Fibroblast of lung (primary cell): ENCODE measurements around the gene ACBD6. TPM values are rescaled to one million over a fixed set of nuclear protein-coding genes. Genes with fewer than 3 reads are reported as not detected.

Experiments used
- DNase-seq, 2 donors: peaks; one replicate each; pipeline versions ENCODE4 v3.0.0 to v3.0.0-alpha.2; 2010; ENCODE audit warnings: low read depth in 2 of 2
- H2AFZ ChIP-seq: 2 replicates; pipeline ENCODE4 v1.5.1; 2012; ENCODE audit warnings: low read length, control low read depth, inconsistent platforms
- H3K27ac ChIP-seq: 2 replicates; pipeline ENCODE4 v1.5.1; 2011; ENCODE audit warnings: low read length, control low read depth; ENCODE audit not compliant: insufficient read depth
- H3K27me3 ChIP-seq: 2 replicates; pipeline ENCODE4 v1.5.1; 2011; ENCODE audit warnings: mild to moderate bottlenecking, low read length; ENCODE audit not compliant: control insufficient read depth, insufficient read depth
- H3K36me3 ChIP-seq: 2 replicates; pipeline ENCODE4 v1.5.1; 2011; ENCODE audit warnings: low read length; ENCODE audit not compliant: control insufficient read depth, insufficient read depth
- H3K4me1 ChIP-seq: 2 replicates; pipeline ENCODE4 v1.5.1; 2011; ENCODE audit warnings: low read length; ENCODE audit not compliant: control insufficient read depth, insufficient read depth; ENCODE audit errors: extremely low read depth
- H3K4me2 ChIP-seq: 2 replicates; pipeline ENCODE4 v1.5.1; 2011; ENCODE audit warnings: low read length, control low read depth; ENCODE audit not compliant: insufficient read depth; ENCODE audit errors: extremely low read depth
- H3K4me3 ChIP-seq, 4 experiments: fragments of 200-600 bp in 1 of 4; sonication (generic) in 1 of 4; replicated peaks in 1 of 4; 2 replicates each; pipeline ENCODE4 v1.5.1; 2011 to 2016; ENCODE audit warnings: low read length in 4 of 4, low read depth in 3 of 4, mild to moderate bottlenecking in 3 of 4, control low read depth in 2 of 4, inconsistent platforms in 1 of 4, mixed read lengths in 1 of 4; ENCODE audit not compliant: insufficient read depth in 1 of 4; ENCODE audit errors: control extremely low read depth in 1 of 4
- H3K79me2 ChIP-seq: 2 replicates; pipeline ENCODE4 v1.5.1; 2012; ENCODE audit warnings: mild to moderate bottlenecking, low read length, inconsistent platforms; ENCODE audit not compliant: control insufficient read depth, insufficient read depth
- H3K9ac ChIP-seq: 2 replicates; pipeline ENCODE4 v1.5.1; 2011; ENCODE audit warnings: mild to moderate bottlenecking, low read length, control low read depth; ENCODE audit not compliant: insufficient read depth
- H3K9me3 ChIP-seq: 2 replicates; pipeline ENCODE4 v1.5.1; 2012; ENCODE audit warnings: low read depth, low read length; ENCODE audit not compliant: control insufficient read depth, insufficient read depth
- H4K20me1 ChIP-seq: 2 replicates; pipeline ENCODE4 v1.5.1; 2011; ENCODE audit warnings: low read length; ENCODE audit not compliant: control insufficient read depth, insufficient read depth; ENCODE audit errors: extremely low read depth
- EZH2 ChIP-seq: IDR thresholded peaks from 2 replicates; pipeline ENCODE4 v1.5.1; 2012; ENCODE audit warnings: low read length, control low read depth, mild to moderate bottlenecking; ENCODE audit errors: missing control alignments
- polyA plus RNA-seq, 2 donors: library from polyadenylated mRNA; depleted of rRNA in 1 of 2; stranded (reverse) in 1 of 2; unstranded in 1 of 2; fragments of >200 nt; gene quantifications; 2 replicates each; pipeline ENCODE4 v1.2.1, GENCODE V29; 2011 to 2012; ENCODE audit warnings: missing spikeins in 1 of 2
- total RNA-seq: library from RNA; depleted of rRNA; stranded (reverse); fragments of >200 nt; gene quantifications from 2 replicates; pipeline ENCODE4 v1.2.1, GENCODE V29; 2014
- TF ChIP-seq, protein P1 (sequence below), 2 donors: IDR thresholded peaks in 1 of 2; conservative IDR thresholded peaks in 1 of 2; 1 replicate in 1 of 2; 2 replicates in 1 of 2; pipeline ENCODE4 v1.5.1; 2011 to 2012; ENCODE audit warnings: low read length in 2 of 2, control low read depth in 1 of 2, inconsistent platforms in 1 of 2, low read depth in 1 of 2, mild to moderate bottlenecking in 1 of 2

The ACBD6 gene
- total and polyA plus RNA-seq, 2 donors (not counting 1 experiment from before 2014, with no cell fraction given): 63.4 to 78.7 TPM

DNA sequence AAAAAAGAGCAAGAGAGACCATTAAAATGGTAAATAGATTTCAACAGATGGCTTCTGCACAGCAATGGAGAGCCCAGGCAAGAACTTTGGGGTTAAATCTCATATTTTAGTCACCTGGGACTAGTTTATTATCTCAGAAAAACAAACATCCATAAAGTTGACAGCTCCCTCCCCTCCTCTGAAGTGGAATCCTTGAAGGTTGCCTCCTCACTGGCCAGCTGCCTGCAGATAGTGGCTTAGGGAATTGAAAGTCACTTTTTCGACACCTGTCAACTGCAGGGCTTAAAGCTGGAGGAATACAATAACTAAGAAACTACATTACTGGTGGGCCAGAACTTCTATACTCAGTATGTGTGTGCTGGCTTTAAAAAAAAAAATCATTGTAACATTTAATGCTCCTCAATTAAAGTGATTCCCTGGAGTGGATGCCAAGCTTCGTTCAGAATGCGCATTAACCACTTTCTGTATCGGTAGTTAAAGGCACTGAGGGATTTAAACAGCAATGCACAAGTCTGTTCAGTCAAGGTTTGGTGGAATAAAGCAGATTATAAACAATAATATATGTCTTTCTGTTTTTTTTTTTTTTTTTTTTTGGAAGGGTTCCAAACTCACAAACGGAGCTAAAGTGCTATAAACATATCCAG, 219.9 kb downstream of the ACBD6 start:
- no peaks in the 10 kb centered on the region for H4K20me1 ChIP-seq
- H3K79me2 ChIP-seq: no peaks in the 10 kb centered on the region
- TF ChIP-seq EZH2: no peak
- TF ChIP-seq, protein P1, sequence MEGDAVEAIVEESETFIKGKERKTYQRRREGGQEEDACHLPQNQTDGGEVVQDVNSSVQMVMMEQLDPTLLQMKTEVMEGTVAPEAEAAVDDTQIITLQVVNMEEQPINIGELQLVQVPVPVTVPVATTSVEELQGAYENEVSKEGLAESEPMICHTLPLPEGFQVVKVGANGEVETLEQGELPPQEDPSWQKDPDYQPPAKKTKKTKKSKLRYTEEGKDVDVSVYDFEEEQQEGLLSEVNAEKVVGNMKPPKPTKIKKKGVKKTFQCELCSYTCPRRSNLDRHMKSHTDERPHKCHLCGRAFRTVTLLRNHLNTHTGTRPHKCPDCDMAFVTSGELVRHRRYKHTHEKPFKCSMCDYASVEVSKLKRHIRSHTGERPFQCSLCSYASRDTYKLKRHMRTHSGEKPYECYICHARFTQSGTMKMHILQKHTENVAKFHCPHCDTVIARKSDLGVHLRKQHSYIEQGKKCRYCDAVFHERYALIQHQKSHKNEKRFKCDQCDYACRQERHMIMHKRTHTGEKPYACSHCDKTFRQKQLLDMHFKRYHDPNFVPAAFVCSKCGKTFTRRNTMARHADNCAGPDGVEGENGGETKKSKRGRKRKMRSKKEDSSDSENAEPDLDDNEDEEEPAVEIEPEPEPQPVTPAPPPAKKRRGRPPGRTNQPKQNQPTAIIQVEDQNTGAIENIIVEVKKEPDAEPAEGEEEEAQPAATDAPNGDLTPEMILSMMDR (conservative IDR thresholded peaks at IDR 0.05 in 1 of 2, IDR thresholded peaks at IDR 0.05 in 1 of 2; ENCODE audit: low read depth in 1 of 2, low read length in 2 of 2): no peak
- no peaks in the 10 kb centered on the region for H3K27me3 ChIP-seq
- H3K9ac ChIP-seq: no peak overlapping the region
- no peak overlapping the region for H3K4me3 ChIP-seq
- no peak overlapping the region for H3K4me2 ChIP-seq
- no peak overlapping the region for H2AFZ ChIP-seq
- H3K27ac ChIP-seq: no peak overlapping the region
- no peaks in the 10 kb centered on the region for H3K36me3 ChIP-seq
- H3K4me1 ChIP-seq: peaks cover 2% of the 10 kb centered on the region
- no peaks in the 10 kb centered on the region for H3K9me3 ChIP-seq
- DNase-seq: no peak

DNA sequence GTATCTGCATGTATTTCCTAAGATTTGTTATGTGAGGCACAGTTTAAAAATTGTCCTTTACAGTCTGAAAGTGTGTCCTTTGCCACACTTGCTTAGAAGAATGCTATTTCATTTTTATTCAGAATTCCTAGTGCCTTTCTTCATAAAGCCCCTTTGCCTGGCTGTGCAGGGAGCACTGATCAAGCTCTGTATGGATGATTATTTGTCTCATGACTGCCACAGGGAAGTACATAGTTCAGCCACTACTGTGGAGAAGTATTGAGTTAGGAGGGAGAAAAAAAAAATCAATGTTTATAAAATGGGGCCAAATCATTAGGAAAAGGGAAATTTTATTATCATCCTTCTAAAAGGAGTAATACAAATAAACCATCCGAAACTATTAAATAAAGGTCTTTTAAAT, 220.9 kb downstream of the ACBD6 start:
- DNase-seq: no peak
- no peaks in the 10 kb centered on the region for H3K9me3 ChIP-seq
- no peak overlapping the region for H2AFZ ChIP-seq
- no peak overlapping the region for H3K4me2 ChIP-seq
- no peaks in the 10 kb centered on the region for H3K36me3 ChIP-seq
- no peak for TF ChIP-seq EZH2
- TF ChIP-seq, protein P1 (conservative IDR thresholded peaks at IDR 0.05 in 1 of 2, IDR thresholded peaks at IDR 0.05 in 1 of 2; ENCODE audit: low read depth in 1 of 2, low read length in 2 of 2): no peak
- no peaks in the 10 kb centered on the region for H4K20me1 ChIP-seq
- H3K79me2 ChIP-seq: no peaks in the 10 kb centered on the region
- H3K27me3 ChIP-seq: no peaks in the 10 kb centered on the region
- no peak overlapping the region for H3K4me3 ChIP-seq
- no peak overlapping the region for H3K27ac ChIP-seq
- peaks cover 2% of the 10 kb centered on the region for H3K4me1 ChIP-seq
- H3K9ac ChIP-seq: no peak overlapping the region

DNA sequence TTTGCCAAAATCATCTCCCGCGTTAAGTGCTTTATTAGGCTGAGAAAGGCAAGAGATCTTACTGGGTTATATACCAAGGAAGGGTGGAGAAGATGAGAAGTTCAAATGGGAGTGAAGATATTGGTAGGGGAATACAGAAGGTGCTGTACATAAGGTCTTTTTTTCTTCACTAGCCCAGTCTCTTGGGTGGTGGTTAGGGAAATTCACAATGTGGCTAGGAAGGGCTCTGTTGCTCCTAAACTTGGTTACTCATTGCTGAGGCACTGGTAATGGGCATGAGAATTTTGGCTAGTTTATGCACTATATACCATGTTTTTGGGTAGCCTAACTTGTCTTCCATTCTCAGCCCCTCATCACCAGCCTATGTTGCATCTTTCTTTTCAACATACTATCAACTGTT, 221.8 kb downstream of the ACBD6 start:
- H3K9ac ChIP-seq: no peak overlapping the region
- H3K4me2 ChIP-seq: no peak overlapping the region
- no peak overlapping the region for H3K4me3 ChIP-seq
- H4K20me1 ChIP-seq: no peaks in the 10 kb centered on the region
- H3K4me1 ChIP-seq: peaks cover 2% of the 10 kb centered on the region
- H3K36me3 ChIP-seq: no peaks in the 10 kb centered on the region
- H3K9me3 ChIP-seq: no peaks in the 10 kb centered on the region
- H3K27me3 ChIP-seq: no peaks in the 10 kb centered on the region
- no peak for DNase-seq
- no peak overlapping the region for H2AFZ ChIP-seq
- no peak overlapping the region for H3K27ac ChIP-seq
- H3K79me2 ChIP-seq: no peaks in the 10 kb centered on the region
- TF ChIP-seq, protein P1 (conservative IDR thresholded peaks at IDR 0.05 in 1 of 2, IDR thresholded peaks at IDR 0.05 in 1 of 2; ENCODE audit: low read depth in 1 of 2, low read length in 2 of 2): no peak
- no peak for TF ChIP-seq EZH2
